ENCODE data around the gene METRNL. TPM values are rescaled to one million over a fixed set of nuclear protein-coding genes. Genes with fewer than 3 reads are reported as not detected.
"Not testable (repeated sequence)": the region's sequence is repeated elsewhere in the genome, so short reads cannot be mapped to it uniquely, and the experiment has no call there.

METRNL gene
- polyA plus RNA-seq, 1 donor from 2014 or later: 15.1 TPM

DNA sequence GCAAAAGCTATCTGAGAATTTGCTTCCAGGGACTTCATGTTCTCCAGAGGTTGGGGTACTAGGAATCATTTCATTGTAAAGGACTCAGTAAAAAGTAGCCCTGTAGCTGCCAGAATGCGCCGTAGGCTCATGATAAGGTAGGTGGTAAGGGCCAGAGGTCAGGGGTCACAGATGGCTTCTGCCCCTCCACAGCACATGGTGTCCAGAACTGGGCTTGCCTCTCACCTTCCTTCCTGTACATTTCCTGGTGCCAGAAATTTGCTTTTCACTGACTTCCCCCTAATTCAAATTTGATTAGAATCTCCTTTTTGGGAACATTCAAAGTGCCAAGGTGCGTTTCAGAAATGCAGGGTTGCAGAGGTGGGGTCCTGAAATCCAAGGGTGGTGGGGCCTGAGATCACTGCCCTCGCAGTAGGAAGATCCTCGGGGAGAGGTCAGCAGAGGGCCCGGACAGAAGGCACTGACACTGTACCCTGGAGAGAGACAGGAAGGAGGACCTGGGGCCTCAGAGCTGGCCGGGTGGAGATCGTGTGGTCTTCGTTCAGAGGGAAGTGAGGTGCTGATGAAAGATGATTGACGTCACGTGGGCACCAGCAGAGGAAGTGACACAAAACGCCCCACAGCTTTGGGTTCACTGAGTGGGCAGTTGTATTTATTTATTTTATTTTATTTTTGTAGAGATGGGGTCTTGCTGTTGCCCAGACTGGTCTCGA is 25.5 kb upstream of the METRNL start:
- no peak overlapping the region for H3K27ac ChIP-seq (ENCODE audit: low read length)
- no peak overlapping the region for H3K4me3 ChIP-seq (ENCODE audit: low read length)
- TF ChIP-seq EP300 (conservative IDR thresholded peaks at IDR 0.05; ENCODE audit: poor library complexity, severe bottlenecking) (no peak), TAF1 (IDR thresholded peaks at IDR 0.05; ENCODE audit: low read depth) (no peak)
- H3K9ac ChIP-seq (ENCODE audit: low read length): no peak overlapping the region
- no peaks in the 10 kb centered on the region for H3K36me3 ChIP-seq (ENCODE audit: insufficient read depth, low read length)
- H3K9me2 ChIP-seq (ENCODE audit: insufficient read depth, low read length): no peaks in the 10 kb centered on the region
- H3F3A ChIP-seq (ENCODE audit: insufficient read depth, low read length, poor library complexity, severe bottlenecking): no peaks in the 10 kb centered on the region
- no peaks in the 10 kb centered on the region for H3K27me3 ChIP-seq (ENCODE audit: insufficient read depth, low read depth, low read length)
- no peak overlapping the region for H2AFZ ChIP-seq (ENCODE audit: low read depth, low read length)
- no peaks in the 10 kb centered on the region for H3K79me2 ChIP-seq (replicated peaks; ENCODE audit: insufficient read depth, low read length)
- H3K9me3 ChIP-seq (ENCODE audit: low read length): no peaks in the 10 kb centered on the region
- no peak overlapping the region for H3K4me2 ChIP-seq (ENCODE audit: low read length)
- H4K20me1 ChIP-seq (ENCODE audit: insufficient read depth): no peaks in the 10 kb centered on the region

DNA sequence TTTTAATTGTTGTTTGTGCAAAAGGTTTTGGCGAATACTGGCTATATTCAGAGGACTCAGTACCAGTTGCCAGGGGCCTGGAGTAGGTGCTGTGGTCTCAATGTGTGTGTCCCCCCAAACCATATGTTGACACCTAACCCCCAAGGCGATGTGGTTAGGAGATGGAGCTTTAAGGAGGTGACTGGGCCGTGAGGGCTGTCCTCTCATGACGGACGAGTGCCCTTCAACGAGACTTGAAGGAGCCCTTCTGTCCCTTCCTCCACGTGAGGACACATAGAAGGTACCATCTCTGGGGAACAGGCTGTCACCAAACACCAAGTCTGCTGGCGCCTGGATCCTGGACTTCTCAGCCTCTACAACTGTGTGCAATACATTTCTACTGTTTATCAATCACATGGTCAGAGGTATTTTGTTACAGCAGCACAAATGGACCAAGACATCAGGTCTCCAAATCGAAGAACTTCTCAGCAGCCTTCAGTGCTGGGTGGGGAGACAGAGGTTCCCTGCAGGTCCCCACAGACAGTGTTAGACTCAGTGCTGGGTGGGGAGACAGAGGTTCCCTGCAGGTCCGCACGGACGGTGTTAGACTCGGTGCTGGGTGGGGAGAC is 24.8 kb upstream of the METRNL start:
- Histone ChIP-seq H3K9me3 (ENCODE audit: low read length) (no peaks in the 10 kb centered on the region), H3K9me2 (ENCODE audit: insufficient read depth, low read length) (no peaks in the 10 kb centered on the region), H3K27ac (ENCODE audit: low read length) (no peak overlapping the region), H3K36me3 (ENCODE audit: insufficient read depth, low read length) (no peaks in the 10 kb centered on the region), H3K4me3 (ENCODE audit: low read length) (no peak overlapping the region), H2AFZ (ENCODE audit: low read depth, low read length) (no peak overlapping the region), H3K4me2 (ENCODE audit: low read length) (no peak overlapping the region), H3K9ac (ENCODE audit: low read length) (no peak overlapping the region), H4K20me1 (ENCODE audit: insufficient read depth) (no peaks in the 10 kb centered on the region), H3K27me3 (ENCODE audit: insufficient read depth, low read depth, low read length) (no peaks in the 10 kb centered on the region), H3F3A (ENCODE audit: insufficient read depth, low read length, poor library complexity, severe bottlenecking) (no peaks in the 10 kb centered on the region), H3K79me2 (replicated peaks; ENCODE audit: insufficient read depth, low read length) (no peaks in the 10 kb centered on the region)
- no peak for TF ChIP-seq TAF1 (IDR thresholded peaks at IDR 0.05; ENCODE audit: low read depth)
- TF ChIP-seq RAD21 (conservative IDR thresholded peaks at IDR 0.05): no peak
- TF ChIP-seq EZH2 (IDR thresholded peaks at IDR 0.05; ENCODE audit: borderline replicate concordance, insufficient read depth, low read length, poor library complexity, severe bottlenecking): no peak
- TF ChIP-seq POLR2AphosphoS5 (IDR thresholded peaks at IDR 0.05): no peak
- TF ChIP-seq MXI1 (conservative IDR thresholded peaks at IDR 0.05; ENCODE audit: poor library complexity, severe bottlenecking): no peak
- TF ChIP-seq, protein P1, sequence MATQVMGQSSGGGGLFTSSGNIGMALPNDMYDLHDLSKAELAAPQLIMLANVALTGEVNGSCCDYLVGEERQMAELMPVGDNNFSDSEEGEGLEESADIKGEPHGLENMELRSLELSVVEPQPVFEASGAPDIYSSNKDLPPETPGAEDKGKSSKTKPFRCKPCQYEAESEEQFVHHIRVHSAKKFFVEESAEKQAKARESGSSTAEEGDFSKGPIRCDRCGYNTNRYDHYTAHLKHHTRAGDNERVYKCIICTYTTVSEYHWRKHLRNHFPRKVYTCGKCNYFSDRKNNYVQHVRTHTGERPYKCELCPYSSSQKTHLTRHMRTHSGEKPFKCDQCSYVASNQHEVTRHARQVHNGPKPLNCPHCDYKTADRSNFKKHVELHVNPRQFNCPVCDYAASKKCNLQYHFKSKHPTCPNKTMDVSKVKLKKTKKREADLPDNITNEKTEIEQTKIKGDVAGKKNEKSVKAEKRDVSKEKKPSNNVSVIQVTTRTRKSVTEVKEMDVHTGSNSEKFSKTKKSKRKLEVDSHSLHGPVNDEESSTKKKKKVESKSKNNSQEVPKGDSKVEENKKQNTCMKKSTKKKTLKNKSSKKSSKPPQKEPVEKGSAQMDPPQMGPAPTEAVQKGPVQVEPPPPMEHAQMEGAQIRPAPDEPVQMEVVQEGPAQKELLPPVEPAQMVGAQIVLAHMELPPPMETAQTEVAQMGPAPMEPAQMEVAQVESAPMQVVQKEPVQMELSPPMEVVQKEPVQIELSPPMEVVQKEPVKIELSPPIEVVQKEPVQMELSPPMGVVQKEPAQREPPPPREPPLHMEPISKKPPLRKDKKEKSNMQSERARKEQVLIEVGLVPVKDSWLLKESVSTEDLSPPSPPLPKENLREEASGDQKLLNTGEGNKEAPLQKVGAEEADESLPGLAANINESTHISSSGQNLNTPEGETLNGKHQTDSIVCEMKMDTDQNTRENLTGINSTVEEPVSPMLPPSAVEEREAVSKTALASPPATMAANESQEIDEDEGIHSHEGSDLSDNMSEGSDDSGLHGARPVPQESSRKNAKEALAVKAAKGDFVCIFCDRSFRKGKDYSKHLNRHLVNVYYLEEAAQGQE (IDR thresholded peaks at IDR 0.05; ENCODE audit: borderline replicate concordance): no peak
- no peak for TF ChIP-seq EP300 (conservative IDR thresholded peaks at IDR 0.05; ENCODE audit: poor library complexity, severe bottlenecking)
- TF ChIP-seq SMC3 (conservative IDR thresholded peaks at IDR 0.05; ENCODE audit: poor library complexity): no peak

DNA sequence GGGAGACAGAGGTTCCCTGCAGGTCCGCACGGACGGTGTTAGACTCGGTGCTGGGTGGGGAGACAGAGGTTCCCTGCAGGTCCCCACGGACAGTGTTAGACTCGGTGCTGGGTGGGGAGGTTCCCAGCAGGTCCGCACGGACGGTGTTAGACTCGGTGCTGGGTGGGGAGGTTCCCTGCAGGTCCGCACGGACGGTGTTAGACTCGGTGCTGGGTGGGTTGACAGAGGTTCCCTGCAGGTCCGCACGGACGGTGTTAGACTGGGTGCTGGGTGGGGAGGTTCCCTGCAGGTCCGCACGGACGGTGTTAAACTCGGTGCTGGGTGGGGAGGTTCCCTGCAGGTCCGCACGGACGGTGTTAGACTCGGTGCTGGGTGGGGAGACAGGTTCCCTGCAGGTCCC is 24.2 kb upstream of the METRNL start:
- not testable (repeated sequence) for H3K79me2 ChIP-seq (replicated peaks; ENCODE audit: insufficient read depth, low read length); H3K9me2 ChIP-seq (ENCODE audit: insufficient read depth, low read length); H3F3A ChIP-seq (ENCODE audit: insufficient read depth, low read length, poor library complexity, severe bottlenecking); H4K20me1 ChIP-seq (ENCODE audit: insufficient read depth); H3K9ac ChIP-seq (ENCODE audit: low read length); H3K27me3 ChIP-seq (ENCODE audit: insufficient read depth, low read depth, low read length); H3K36me3 ChIP-seq (ENCODE audit: insufficient read depth, low read length); H3K27ac ChIP-seq (ENCODE audit: low read length); H3K4me3 ChIP-seq (ENCODE audit: low read length); H3K9me3 ChIP-seq (ENCODE audit: low read length); H3K4me2 ChIP-seq (ENCODE audit: low read length); H2AFZ ChIP-seq (ENCODE audit: low read depth, low read length)
